DMS 273 (cell line): Measurements from ENCODE around the gene B4GALT5.

ENCODE experiments used
- DNase-seq: peaks from one replicate; lab custom pipeline; 2025; ENCODE audit not compliant: unreplicated experiment; lab: John Stamatoyannopoulos, UW

B4GALT5 gene

GRCh38 chr20:49610691-49611538 lies 102.8 kb downstream of the B4GALT5 start:
- DNase-seq: peak; percentile 87

DNA sequence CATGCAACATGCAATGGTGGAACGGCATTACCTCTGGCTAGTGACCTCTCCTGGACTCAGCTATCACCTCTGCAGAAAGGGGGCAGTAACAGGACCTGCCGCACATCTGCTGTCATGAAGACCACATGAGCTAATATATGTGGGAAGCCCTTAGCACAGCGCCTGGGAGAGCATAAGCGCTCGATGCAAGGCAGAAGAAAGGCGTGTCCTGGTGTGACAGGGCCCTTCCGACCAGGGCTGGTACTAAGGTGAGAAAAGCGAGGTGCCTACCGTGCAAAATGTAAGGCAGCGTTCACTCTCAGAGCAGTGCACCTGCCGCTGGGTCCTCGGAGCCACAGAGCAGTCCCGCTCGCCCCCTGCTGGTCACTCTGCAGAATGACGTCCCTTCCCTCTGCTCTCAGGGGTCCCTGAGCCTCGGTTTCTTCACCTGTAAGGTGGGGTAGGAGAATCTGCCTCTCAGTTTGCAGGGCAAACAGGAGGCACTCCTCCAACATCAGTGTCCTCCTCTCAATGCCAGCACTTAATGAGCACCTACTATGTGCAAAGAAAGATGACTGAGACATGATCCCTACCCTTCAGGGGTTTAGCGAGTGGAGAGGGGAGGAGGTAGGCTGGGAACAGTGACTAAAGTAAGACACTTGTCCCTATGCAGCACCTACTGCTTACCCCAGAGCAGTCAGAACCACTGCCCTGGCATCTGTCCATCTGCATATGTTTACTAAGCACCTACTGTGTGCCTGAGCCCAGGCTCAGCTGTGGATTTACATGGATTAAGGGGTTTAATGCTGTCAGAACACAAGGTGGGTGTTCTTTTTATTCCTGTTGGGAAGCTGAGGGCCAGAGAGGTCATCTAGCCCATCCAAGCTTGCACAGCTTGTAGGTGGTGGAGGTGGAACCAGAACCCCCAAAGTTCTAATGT lies 104.7 kb downstream of the B4GALT5 start:
- DNase-seq: peak; percentile 82

- no peak for DNase-seq
These were observed 106.1 kb downstream of the B4GALT5 start for GRCh38 chr20:49607568-49607967.

- DNase-seq: peak; percentile 68
These were observed 110.5 kb downstream of the B4GALT5 start for GRCh38 chr20:49603209-49603627.

DNA sequence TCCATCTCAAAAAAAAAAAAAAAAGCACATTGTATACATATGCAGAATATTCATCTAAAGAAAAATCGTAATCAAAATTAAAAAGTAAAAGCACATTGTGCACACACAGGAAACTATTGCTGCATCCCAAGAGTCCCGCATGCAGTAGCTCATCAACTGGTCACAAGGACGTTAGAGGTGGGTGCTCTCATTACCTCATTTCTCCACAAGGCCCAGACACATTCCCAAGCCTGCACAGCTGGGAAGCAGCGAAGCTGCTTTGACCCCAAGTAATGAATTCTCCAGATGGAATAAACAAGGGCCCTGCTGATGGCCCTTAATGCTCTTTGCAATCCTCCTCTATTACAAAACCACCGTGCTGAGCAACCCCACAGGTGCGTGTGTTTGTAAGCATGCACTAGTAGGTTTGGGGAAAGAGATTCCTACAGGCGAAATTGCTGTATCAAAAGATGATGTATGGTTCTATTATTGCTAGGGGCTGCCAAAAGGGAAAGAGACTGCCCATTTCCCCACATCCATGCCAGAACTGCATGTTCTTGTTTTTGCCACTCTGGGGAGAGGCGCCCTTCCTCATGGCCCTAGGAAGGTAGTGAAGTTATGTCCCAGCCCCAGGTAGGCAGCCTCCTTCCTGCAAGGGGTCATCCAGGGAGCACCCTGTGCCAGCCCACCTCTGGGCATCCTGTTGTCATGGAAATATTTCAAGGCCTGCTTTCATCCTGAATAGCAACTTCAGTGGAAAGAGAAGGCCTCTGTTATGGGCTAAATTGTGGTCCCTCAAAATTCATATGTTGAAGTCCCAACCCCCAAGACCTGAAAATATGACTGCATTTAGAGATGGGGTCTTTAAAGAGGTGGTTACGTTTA lies 111.1 kb downstream of the B4GALT5 start:
- DNase-seq: no peak

- DNase-seq: no peak
These were observed 112.3 kb downstream of the B4GALT5 start for GRCh38 chr20:49601153-49601924.

GRCh38 chr20:49599746-49600113 lies 113.9 kb downstream of the B4GALT5 start:
- no peak for DNase-seq

GRCh38 chr20:49597825-49598395 lies 115.8 kb downstream of the B4GALT5 start:
- no peak for DNase-seq

GRCh38 chr20:49595811-49596561 lies 117.7 kb downstream of the B4GALT5 start:
- DNase-seq: no peak

GRCh38 chr20:49595346-49595745 lies 118.3 kb downstream of the B4GALT5 start:
- no peak for DNase-seq

GRCh38 chr20:49594931-49595315 lies 118.8 kb downstream of the B4GALT5 start:
- DNase-seq: no peak

DNA sequence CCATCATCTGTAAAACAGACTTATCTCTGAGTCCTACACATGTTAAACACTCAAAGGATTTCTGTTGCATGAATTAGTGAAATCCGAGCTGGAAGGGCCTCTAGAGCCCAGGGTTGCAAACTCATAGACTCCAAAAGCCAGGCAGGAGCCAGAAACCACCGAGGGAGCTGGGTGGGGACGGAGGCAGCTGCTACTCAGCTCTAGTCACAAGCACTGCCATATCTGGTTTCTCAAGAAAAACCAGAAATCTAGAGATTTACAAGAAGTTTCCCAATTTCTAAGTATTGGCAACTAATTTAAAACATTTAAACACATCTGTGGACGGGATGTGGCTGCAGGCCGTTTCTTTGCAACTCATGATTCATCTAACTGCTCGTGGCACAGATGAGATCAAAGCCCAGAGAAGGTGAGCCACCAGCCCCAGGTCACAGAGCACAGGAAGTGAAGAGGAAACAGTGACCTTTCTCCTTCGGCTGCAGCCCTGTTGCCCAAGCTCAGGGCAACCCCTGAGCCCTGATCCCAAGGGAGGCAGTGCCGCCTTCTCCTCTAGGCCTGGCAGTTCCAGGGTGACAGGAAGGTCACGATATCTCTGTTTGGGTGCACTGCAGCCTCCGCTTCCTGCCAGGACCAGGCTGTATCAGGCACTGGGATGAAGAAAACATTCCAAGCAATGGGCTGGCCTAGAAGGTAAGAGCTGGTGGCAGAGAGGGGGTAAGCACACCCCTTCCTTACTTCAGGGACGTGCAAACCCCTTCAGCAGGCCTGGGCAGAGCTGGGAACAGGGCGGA lies 119.3 kb downstream of the B4GALT5 start:
- peak; percentile 49 for DNase-seq

GRCh38 chr20:49593466-49594142 lies 120.1 kb downstream of the B4GALT5 start:
- no peak for DNase-seq

DNA sequence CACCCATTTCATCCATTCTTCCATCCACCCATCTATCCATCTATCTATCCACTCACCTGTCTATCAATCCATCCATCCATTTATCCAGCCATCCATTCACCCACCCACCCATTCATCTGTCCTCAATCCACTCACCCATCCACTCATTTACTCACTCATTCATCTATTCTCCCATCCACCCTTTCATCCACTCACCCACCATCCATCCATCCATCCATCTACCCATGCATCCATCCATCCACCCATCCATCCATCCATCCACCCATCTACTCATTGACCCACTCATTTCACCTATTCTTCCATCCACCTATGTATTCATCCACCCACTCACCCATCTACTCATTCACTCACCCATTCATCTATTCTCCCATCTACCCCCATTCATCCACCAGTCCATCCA lies 121.6 kb downstream of the B4GALT5 start:
- no peak for DNase-seq

GRCh38 chr20:49591217-49591865 lies 122.3 kb downstream of the B4GALT5 start:
- no peak for DNase-seq

DNA sequence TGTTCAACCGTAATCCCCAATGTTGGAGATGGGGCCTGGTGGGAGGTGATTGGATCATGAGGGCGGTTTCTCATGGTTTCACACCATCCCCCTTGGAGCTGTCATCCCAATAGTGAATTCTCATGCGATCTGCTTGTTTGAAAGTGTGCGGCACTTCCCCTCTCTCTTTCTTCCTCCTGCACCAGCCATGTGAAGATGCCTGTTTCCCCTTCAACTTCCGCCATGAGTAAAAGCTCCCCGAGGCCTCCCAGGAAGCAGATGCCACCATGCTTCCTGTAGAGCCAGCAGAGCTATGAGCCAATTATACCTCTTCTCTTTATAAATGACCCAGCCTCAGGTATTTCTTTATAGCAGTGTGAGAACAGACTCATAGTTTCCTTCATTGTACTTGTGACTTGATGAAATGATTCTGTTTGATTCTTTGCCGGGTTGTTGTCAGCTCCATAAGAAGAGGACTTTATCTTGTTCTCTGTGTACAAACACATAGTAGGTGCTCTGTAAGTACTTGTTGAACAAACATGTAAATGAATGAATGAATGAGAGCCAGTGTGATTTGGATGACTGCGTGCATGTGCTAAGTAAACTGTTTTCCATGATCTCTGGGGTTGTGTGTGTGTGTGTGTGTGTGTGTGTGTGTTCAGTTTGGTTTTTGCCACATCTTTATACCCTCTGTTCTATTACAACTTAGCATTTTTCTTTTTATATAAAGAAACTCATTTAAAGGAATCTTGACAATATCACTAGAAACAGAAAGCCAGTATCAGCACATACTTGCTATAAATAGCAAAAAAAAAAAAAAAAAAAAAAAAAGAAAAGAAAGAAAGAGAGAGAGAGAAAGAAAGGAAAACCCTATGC lies 123.3 kb downstream of the B4GALT5 start:
- no peak for DNase-seq
